Activated CD8-positive, alpha-beta memory T cell treated with anti-CD3 and anti-CD28 coated beads, Interleukin-2, amount 50 U/mL, for 24 hours (primary cell): ENCODE data around the gene OASL.
"Not testable (repeated sequence)": the region's sequence is repeated elsewhere in the genome, so short reads cannot be mapped to it uniquely, and the experiment has no call there.

Source experiments
- DNase-seq: peaks from one replicate; pipeline ENCODE4 v3.0.0-alpha.2; 2020; ENCODE audit errors: extremely low read depth

Gene OASL

DNA sequence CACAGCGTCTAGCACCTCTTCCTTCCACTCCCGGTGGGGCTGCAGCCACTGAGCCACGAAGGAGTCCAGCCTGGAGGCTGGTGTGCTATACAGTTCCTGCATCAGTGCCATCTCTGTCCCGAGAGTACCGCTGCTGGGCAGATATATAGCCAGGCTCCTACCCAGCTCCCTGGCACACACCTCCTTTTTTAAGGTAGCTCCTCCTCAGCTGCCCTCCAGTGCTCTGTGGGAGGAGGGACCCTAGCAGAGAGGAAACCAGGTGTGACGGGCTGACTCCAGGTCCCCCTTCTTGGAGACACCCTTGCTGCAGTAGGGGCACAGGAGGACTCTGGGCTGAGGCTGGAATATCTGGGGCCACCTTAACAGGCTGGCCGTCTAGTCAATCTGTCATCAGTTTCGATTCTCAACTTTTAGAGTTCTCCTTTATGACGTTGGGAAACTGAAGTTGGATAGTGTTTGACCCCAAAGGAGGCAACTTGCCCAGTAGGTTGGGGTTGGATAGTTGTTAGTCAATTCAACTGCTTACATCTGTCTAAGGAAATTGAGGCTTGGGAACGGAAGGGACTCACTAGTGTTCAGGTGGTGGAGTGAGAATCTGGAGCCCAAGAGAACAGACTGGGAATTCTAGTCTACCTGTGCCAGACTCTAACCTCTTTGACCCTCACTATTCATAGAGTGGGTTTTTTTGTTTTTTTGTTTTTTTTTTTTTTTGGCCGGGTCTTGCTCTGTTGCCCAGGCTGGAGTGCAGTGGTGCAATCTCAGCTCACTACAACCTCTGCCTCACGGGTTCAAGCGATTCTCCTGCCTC lies at the start of gene OASL:
OASL (minus strand) TSS at position 386 of the 808 bp plus-strand sequence; CDS start at position 111, 275 bp downstream.
- no peak for DNase-seq

GRCh38 chr12:121088195-121088585 lies 49.1 kb upstream of the OASL start:
- DNase-seq: no peak

DNA sequence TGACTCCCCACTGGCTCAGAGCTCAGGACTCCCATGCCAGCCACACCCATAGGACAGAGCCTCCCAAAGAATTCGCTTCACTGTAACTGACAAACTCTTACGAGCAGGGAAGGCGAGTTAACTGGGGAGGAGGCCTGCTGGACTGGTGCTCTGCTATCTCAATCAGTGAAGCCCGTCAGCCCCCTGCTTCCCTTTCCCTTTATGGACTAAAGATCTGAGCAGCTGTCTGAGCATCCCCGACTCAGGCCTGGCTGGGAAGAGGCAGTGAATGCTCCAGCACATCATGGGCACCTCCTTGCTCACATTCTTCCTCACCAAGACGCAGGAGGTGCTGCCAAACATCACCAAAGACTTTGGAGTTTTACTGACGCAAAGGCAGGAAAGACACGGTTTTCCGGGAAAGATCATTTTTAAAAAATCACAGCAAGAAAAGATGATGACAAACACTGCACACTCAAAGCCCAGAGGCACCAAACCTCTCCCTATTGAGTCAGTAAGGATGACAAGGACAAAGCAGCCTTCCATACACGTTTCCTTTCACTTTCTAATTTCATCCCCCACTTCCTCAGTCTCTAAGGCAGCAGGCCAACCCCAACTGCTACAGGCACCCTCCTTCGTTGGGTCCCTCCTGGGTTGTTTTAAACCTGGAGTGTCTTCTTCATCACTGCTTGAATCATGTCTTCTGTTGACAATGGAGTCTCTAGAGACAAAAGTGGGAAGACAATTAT lies 48.6 kb upstream of the OASL start:
- DNase-seq: no peak

- DNase-seq: no peak
Observed at GRCh38 chr12:121086781-121087295, 47.8 kb upstream of the OASL start.

DNA sequence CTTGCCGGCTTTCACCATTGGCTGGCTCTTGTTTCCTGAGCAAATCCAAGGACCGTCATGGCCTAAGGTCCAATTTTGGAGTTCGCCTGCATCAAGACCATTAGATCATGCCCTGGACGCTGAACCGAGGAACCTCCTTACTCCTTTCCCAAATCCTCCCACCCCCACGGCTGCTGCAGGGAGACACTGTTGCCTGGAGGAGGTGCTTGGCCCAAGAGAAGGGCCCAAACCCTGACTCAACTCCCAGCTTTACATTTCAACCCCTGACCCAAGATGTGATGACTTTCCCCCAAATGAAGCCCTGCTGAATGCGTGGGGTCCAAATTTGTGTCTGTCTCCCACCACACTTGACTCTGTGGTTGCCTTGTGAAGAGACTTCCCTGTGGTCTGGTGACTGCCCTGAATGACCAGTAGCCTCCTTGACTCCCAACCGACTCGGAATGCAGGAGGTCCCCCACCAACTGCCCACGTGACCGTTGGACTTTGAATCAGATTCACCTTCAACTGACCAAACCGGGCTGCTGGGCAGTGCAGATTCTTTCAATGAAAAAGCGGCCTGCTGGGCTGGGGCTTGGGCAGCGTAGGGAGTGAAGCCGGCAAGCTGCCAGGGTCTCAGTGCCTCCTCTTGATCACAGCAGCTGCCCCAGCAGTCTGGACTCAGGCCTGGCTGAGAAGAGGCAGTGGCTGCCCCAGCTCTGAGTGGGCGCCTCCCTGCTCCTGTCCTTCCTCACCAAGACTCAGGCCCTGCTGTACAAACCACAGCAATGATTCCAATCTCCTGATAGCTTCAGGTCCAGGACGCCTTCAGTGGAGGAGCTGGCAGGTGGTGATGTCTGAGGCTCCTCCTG lies 46.7 kb upstream of the OASL start:
- no peak for DNase-seq

DNA sequence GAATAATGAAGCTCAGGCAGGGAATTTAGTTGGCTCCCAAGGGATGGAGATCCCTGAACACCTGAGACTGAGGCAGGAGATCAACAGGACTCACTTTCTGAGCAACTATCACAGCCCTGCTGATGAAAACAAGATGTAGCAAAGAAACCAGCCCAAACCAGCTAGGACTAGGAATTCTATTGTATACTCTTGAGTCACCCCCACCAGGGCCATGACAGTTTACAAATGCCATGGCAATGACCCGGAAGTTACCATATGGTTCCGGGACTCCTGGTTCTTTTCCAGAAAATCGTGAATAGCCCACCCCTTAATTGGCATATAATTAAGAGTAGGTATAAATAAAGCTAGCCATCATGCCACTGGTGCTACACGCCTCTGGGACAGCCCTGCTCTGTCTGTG lies 46.0 kb upstream of the OASL start:
- DNase-seq: no peak

DNA sequence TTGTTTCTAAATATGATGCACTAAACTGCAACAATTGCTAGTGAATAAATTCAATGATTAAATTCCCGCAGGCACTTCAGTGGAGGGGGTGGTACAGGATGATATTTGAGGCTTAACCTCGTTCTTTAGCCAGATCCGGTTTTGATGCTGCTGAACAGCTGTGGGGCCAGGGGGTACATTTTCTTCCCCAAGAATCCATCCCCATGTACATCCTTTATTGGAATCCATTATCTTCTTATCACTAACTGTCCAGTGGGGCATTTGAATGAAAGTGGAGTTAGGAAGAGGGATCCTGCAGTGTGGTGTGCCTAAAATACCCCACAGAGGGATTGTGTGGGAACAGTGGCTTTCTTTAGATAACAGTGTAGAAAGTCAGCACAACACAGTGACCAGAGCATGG lies 45.2 kb upstream of the OASL start:
- no peak for DNase-seq

- DNase-seq: no peak
Observed at GRCh38 chr12:121080909-121081308, 41.9 kb upstream of the OASL start.

- no peak for DNase-seq
Observed at GRCh38 chr12:121079736-121080272, 40.8 kb upstream of the OASL start.

- DNase-seq: not testable (repeated sequence)
Observed at GRCh38 chr12:121077440-121077839, 38.4 kb upstream of the OASL start.

- not testable (repeated sequence) for DNase-seq
Observed at GRCh38 chr12:121075911-121076310, 36.9 kb upstream of the OASL start.

GRCh38 chr12:121072147-121072546 lies 33.1 kb upstream of the OASL start:
- no peak for DNase-seq

DNA sequence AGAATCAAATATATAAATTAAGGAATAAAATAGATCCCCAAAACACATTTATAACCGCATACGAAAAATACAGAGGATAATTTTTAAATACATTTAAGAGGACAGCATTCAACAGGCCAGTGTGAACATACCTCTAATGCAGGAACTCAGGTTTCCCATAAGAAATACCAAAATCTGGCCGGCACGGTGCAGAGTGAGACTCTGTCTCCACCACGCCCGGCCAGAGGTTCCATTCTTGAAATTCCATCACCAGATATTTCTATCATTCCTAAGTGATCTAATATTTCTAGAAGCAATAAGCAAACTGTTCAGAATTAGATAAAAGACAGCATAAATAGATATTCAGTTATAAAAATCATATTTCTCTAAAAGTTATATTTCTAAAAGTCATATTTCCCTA lies 30.2 kb upstream of the OASL start:
- DNase-seq: no peak

DNA sequence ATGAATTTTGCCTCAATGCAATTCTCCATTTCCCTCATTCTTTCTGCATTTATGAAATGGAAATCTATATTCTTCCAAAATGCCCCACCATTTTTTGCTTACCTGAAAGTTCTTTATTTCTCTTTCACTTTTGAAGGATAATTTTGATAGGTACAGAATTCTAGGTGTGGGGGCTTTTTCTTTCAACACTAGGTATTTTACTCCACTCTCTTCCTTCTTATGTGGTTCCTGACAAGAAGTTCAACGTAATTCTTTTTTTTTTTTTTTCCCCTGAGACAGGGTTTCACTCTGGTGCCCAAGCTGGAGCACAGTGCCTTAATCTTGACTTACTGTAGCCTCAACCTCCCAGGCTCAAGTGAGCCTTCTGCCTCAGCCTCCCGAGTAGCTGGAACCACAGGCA lies 26.3 kb upstream of the OASL start:
- DNase-seq: no peak

DNA sequence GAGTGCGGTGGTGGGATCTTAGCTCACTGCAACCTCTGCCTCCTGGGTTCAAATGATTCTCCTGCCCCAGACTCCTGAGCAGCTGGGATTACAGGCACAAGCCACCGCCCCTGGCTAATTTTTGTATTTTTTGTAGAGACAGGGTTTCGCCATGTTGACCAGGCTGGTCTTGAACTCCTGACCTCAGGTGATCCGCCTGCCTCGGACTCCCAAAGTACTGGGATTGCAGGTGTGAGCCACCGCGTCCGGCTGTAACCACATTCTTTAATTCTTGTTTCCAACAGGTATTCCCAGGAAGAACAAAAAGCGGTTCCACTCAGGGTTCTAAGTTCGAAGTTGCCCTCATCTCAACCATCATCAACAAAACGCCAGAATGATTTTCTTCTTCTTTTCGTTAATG lies 25.5 kb upstream of the OASL start:
- DNase-seq: not testable (repeated sequence)

DNA sequence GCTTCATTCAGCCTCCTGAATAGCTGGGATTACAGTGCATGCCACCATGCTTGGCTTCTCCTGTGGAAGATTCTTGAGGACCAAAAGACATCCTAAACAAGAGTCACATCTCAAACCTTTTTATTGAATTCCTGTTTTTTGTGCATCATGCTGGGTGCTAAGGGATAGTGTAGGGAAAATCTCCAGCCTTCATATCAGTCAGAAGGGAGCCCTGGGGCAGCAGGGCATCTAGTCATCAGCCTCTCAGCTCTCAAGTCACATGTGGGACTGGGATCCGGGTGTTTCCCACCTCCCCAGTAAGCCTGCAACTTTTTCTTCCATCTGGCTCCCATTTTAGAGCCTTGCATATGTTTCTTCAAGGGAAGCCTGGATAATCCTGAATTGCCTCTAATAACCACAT lies 25.1 kb upstream of the OASL start:
- no peak for DNase-seq

DNA sequence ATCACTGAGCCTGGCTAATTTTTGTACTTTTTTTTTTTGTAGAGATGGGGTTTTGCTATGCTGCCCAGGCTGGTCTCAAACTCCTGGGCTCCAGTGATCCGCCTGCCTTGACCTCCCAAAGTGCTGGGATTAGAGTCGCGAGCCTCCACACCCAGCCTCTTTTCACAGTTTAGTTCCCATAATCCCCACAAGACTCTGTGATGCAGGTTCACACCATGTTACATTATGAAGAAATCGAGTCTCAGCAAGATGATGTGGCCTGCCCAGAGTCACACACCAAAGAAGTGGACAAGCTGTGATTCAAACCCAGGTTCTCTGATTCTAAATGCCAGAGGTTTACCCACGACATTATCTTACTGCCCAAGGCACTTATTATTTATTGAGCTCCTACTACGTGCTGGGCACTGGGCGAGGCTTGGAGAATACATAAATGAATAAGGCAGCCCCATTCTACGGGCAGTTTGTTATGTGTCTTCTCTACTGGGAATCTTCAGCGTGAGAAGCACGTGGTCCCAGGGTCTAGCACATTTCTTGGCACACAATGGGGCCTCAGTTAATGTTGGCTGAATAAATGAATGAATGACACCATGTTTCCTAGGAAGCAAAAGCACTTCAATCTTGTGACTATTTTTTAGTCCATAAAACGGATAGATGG lies 23.5 kb upstream of the OASL start:
- no peak for DNase-seq

DNA sequence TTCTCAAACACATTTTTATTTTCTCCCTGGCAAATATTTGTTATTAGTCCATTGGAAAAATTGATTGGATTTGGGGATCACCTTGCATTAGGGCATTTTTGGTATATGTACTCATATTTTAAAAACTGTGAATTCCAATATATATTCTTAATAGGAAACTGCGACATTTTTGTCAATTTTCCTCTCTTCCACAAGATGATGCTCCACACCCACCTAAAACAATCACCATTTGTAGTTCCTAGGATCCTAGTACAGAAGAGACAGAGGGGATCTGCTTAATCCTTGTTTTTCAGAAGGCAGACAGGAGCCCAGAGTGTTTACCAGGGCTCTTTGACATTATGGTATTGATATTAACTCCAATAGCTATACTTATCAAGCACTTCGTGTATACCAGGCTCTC lies 22.8 kb upstream of the OASL start:
- DNase-seq: no peak

DNA sequence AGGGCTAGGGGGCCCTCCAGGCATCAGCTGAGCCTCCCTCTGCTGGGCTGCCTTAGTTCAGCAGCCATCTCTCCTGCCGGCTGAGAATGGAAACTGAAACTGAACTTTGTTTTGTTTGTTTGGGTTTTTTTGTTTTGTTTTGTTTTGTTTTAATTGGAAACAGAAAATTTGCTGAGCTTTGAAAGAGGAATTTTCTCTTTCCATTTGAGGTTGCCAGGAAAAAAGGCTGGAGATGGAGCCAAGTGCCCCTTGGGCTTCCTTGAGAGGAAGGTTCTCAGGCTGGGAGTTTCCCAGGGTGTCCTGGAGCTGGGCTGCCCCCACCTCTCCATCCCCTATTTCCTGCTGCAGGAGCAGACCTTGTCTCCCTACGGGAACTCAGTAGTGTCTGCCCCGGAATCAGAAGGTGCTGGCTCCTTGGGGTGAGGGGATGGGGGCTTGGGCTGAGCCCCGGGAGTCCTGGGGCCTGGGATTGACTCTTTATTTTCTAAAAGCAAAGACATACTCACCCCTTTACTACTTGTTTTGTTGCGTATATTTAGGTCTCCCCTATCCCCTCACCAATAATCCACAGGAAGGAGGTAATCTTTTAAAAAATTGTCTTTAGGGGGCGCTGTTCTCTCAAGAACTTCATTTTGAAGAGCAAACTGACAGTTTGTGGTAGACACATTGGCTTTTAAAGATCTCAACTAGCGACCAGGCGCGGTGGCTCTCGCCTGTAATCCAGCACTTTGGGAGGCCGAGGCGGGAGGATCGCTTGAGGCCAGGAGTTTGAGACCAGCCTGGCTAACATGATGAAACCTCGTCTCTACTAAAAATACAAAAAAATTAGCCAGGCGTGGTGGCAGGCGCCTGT lies 21.3 kb upstream of the OASL start:
- no peak for DNase-seq
